Kidney tubule cell (primary cell): ENCODE data around the gene SUMO3.

Source experiments
- DNase-seq: peaks from one replicate; pipeline ENCODE4 v3.0.0-alpha.2; 2018; ENCODE audit warnings: low spot score

Gene SUMO3

DNA sequence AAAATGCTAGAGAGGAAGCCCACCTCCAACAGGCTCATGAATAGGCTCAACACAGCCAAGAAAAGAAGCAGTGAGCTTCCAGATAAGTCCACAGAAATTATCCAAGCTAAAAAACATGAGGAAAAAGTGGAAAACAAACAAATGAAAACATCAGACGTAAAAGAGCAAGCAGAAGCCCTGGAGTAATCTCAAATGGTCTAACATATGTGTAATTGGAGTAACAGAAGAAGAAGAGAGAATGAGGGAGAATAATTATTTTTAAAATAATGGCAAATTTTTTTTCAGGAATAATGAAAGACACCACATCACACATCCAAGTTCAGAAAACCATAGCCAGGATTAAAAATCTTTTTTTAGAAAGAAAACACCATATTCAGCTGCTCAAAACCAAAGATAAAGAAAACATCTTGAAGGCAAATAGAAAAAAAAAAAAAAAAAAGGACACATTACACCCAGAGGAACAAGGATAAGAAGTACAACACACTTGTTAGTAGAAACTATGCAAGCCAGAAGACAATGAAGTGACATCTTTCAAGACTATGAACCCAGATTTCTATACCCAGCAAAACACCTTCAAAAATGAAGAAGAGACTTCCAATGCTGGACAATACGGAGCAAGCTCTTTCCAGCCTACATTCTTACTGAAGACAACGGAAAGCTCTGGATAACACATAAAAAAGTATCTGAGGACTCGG, 10.6 kb upstream of the SUMO3 start:
- DNase-seq, result no peak

- no peak for DNase-seq
Observed at GRCh38 chr21:44823179-44823660, 5.4 kb upstream of the SUMO3 start.

DNA sequence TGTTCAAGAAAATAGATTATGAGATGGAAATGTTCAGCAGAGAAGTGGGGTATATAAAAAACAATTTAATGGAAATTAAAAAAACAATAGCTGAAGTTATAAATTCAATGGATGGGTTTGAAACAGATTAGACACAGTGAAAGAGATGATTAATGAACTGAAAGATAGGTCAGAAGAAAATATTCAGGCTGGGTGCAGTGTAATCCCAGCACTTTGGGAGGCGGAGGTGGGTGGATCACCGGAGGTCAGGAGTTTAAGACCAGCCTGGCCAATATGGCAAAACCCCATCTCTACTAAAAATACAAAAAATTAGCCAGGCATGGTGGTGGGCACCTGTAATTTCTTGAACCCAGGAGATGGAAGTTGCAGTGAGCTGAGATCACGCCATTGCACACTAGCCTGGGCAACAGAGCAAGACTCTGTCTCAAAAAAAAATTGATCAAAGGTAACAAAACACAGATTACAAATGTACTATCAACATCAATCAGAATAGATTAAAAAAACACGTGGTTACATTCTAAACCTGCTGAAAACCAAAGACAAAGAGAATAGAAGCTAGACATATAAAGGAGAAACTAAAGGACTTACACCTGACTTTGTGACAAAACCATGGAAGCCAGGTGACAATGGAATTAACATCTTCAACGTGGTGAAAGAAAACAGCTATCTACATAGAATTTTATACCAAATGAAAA, 4.8 kb upstream of the SUMO3 start:
- no peak for DNase-seq

GRCh38 chr21:44820851-44821250, 3.0 kb upstream of the SUMO3 start:
- peak; percentile 34 for DNase-seq

- DNase-seq, result no peak
Observed at GRCh38 chr21:44819283-44820243, 1.7 kb upstream of the SUMO3 start.

DNA sequence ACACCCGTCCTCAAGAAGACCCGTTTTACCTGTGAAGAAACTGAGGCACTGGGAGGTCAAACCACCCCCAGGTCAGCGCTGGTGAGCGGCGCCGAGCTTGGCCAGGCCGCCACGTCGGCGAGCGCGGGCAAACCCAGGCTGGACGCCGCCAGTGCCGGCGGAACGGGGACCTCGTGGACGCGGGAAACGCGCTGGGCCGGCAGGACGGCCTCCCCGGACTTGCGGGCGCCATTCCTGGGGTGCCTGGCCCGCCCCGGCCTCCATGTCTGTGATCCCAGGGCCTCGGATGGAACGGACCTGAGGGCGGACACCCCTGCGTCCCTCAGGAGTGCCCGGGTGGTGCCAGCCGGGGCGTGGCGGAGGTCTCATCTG, 764 bp upstream of the SUMO3 start:
- no peak for DNase-seq

GRCh38 chr21:44817506-44817880, 369 bp downstream of the SUMO3 start:
- DNase-seq, result peak; percentile 88

DNA sequence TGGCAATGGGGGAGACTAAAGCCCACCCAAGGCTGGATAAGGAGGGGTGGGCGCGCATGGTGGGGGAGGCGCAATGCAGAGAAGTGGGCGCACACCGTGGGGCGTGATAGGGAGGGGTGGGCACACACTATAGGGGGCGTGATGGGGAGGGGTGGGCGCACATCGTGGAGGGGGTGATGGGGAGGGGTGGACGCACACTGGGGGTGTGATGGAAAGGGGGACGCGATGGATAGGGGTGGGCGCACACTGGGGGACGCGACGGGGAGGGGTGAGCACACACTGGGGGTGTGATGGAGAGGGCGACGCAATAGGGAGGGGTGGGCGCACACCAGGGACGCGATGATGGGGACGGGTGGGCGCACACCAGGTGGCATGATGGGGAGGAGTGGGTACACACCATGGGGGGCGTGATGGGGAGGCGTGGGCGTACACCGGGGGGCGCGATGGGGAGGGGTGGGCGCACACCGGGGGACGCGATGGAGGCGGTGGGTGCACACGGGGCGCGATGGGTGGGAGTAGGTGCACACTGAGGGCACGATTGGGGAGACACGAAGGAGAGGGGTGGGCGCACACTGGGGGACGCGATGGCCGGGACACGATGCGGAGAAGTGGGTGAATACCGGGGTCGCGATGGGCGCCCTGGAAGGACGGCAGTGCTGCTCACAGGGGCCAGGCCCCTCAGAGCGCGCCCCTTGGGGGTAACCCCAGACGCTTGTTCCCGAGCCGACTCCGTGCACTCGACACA, 929 bp downstream of the SUMO3 start:
- no peak for DNase-seq

DNA sequence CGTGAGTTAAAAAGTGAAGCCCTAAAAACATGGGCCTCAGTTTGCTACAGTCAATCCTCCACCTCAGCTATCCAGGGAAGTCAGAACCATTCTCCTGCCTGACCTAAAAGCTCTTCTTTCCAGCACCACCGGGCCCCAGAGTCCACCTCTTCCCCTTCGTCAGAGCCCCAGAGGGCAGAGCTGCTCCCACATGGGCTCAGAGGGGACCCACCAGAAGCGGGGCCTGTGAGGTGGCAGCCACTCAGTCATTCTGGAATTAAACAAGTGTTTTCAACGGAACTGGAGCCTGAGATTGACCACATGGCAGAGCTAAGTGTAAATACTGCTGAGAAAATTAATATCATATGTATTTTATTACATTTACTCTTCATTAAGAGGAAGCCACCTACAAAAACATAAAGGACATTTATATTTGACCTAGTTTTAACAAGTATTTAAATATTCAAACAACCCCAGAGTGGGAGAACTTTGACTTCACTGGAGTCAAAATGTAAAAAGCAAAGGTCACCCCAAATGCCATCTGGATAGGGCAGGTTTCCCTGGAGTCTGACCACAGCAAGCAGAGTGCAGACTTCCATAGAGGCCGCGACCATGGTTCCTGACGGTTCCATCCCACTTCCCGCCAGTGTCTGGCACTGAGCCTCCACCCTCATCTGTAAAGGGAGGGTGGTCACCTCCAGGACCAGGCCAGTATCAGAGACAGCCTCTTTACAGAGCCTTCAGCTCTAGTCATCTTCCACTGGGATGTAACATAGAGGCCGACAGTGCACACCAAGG, 1.8 kb downstream of the SUMO3 start:
- DNase-seq, result no peak

- DNase-seq, result no peak
Observed at GRCh38 chr21:44815225-44815624, 2.6 kb downstream of the SUMO3 start.

DNA sequence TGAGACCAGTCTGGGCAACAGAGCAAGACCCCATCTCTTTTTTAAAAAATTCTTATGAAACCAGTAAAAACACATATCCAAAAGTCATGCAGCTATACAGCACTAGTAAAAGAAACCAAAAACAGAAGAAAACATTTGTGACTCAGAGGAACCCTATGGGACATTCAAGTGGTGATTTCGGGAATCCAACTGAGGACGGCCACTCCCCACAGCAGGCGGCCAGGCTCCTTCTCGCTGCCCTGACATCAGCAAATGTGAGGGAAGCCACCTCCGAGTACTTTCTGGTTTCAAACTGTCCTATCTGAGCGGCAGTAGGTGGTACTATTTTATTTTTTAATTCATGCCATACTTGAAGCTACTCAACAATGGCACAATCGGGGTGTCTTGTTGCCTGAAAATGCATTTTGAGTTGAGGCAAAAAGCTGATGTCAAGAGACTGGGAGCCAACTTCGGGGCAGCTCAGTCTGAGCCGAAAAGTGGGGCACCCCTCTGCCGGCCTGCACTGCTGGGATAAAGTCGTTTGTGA, 3.3 kb downstream of the SUMO3 start:
- DNase-seq, result no peak

DNA sequence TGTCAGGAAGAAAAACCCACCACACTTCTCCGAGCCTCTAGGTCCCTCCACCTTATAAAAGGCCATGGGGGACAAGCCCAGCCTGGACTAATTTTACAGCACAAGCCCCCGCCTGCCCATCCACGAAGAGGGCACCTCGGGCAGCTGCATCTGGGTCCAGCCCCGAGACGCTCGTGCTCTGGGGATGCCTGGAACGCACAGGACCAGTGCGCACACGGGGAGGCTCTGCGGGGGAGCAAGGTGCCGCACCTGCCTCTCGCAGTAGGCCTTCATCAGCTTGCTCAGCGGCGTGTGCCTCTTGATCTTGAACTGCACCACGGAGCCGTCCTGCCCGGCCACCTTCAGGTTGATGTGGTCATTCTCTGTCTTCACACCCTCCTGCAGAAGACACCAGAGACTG, 4.1 kb downstream of the SUMO3 start:
- DNase-seq, result no peak

DNA sequence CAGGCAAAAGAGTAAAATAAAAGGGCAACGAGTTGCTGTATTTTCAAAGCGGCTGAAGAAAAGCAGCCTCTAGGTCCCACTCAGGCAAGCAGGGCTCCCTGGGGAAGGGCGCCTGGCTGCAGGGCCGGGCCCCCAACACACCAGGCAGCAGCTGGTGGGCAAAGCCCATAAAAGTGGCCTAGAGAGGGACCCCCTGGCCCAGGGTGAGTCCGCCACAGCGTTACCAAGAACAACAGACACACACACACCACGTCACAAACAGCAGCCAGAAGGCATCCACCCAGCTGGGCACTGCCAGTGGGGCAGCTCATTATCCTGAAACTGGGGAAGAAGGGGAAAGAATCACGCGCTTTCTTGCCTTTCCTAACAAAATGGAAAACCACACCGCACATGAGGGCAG, 4.7 kb downstream of the SUMO3 start:
- no peak for DNase-seq

DNA sequence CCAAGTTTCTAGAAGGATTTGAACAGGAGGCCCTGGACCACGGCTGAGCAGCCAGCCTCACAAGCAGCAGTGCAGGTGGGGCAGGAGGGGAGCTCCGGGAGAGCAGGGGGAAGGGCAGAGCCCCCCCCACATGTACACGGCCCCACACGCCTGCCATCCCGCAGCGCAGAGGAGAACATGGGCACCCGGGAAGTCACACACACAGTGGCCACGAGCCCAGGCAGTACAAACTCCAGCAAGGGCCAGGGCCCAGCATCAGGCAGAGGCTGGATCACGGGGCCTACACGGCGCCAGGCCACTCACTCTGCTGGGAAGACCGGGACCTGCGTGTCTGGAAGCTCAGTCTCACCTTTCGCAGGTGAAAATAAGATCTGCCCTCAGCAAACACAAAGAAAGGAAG, 5.2 kb downstream of the SUMO3 start:
- DNase-seq, result no peak

- no peak for DNase-seq
Observed at GRCh38 chr21:44810779-44811178, 7.1 kb downstream of the SUMO3 start.

GRCh38 chr21:44805859-44806258, 12.0 kb downstream of the SUMO3 start:
- no peak for DNase-seq

DNA sequence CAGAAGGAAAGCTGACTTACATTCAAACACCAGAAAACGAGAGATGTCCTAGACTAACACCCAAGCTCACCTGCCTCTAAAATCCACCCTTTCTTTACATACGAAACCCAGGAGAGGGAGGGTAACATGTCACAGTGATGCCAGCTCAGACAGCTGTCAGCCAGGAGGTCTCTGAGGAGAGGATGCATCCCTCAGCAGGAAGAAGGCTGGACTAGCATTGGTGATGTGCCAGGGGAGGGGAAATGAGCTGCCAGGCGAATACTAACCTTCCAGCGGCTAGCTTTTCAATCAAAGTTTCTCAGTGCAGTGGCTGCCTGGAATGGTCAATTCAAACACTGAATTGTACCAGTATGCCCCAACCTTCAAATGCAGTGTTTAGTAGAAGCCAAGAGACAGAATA, 12.6 kb downstream of the SUMO3 start:
- no peak for DNase-seq

GRCh38 chr21:44804762-44805161, 13.1 kb downstream of the SUMO3 start:
- DNase-seq, result no peak

DNA sequence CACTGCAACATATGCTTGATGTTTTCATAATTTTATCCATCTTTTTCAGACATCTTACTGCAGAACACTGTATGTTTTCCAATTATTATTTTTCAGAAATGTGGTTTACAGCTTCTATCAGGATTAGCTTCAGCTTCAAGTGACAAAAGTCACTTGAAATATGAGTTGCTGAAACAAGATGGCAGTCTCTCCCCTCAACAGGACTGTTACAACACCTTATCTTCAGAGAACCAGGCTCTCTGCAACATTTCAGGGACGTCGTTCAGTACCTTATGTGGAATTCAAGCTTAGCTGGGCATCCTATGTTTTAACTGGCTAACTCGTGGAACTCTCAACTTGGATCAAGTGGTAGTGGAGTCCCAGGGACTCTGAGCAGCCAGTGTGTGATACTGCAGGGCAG, 14.2 kb downstream of the SUMO3 start:
- DNase-seq, result no peak

GRCh38 chr21:44802396-44803153, 15.3 kb downstream of the SUMO3 start:
- DNase-seq, result peak; percentile 34
